NCI-H187 treated with DMSO at 0.1 percent for 48 hours (cell line): ENCODE data around the gene GLA.
A peak's percentile ranks its signal among the peaks of the same experiment; 100 is the strongest.

Experiments used
- DNase-seq: peaks from one replicate; lab custom pipeline; 2025; lab: John Stamatoyannopoulos, UW

GLA gene

GRCh38 chrX:101407748-101408531 lies at the start of gene GLA, which contains the start of gene HNRNPH2:
Gene GLA (minus strand): TSS chrX:101407925. CDS start chrX:101407903, 22 bp downstream.
Gene HNRNPH2 (plus strand): TSS chrX:101408222. CDS start chrX:101411989, 3,767 bp downstream.
- peak; percentile 99 for DNase-seq

GRCh38 chrX:101452056-101452455 lies 44.3 kb upstream of the GLA start:
- DNase-seq = no peak

- no peak for DNase-seq
Observed at GRCh38 chrX:101450961-101451360, 43.2 kb upstream of the GLA start.

GRCh38 chrX:101450085-101450484 lies 42.4 kb upstream of the GLA start:
- DNase-seq = no peak

GRCh38 chrX:101449279-101449678 lies 41.6 kb upstream of the GLA start:
- no peak for DNase-seq

- DNase-seq = no peak
Observed at GRCh38 chrX:101442085-101442484, 34.4 kb upstream of the GLA start.

GRCh38 chrX:101430457-101431078 lies 22.8 kb upstream of the GLA start:
- no peak for DNase-seq

GRCh38 chrX:101429934-101430333 lies 22.2 kb upstream of the GLA start:
- DNase-seq = no peak

- no peak for DNase-seq
Observed at GRCh38 chrX:101427954-101428353, 20.2 kb upstream of the GLA start.

GRCh38 chrX:101419489-101419888 lies 11.8 kb upstream of the GLA start:
- DNase-seq = no peak

- DNase-seq = no peak
Observed at GRCh38 chrX:101417981-101418841, 10.5 kb upstream of the GLA start.

GRCh38 chrX:101417190-101417589 lies 9.5 kb upstream of the GLA start:
- no peak for DNase-seq

GRCh38 chrX:101416691-101417090 lies 9.0 kb upstream of the GLA start:
- DNase-seq = no peak

- DNase-seq = peak; percentile 28
Observed at GRCh38 chrX:101415180-101416145, 7.7 kb upstream of the GLA start.

GRCh38 chrX:101411984-101412383 lies 4.3 kb upstream of the GLA start:
- no peak for DNase-seq

- no peak for DNase-seq
Observed at GRCh38 chrX:101410461-101410860, 2.7 kb upstream of the GLA start.

GRCh38 chrX:101409043-101409442 lies 1.3 kb upstream of the GLA start:
- DNase-seq = no peak

GRCh38 chrX:101408532-101408841 lies 762 bp upstream of the GLA start:
- DNase-seq = no peak

- DNase-seq = no peak
Observed at GRCh38 chrX:101407167-101407747, 468 bp downstream of the GLA start.

- DNase-seq = no peak
Observed at GRCh38 chrX:101399825-101400224, 7.9 kb downstream of the GLA start.

- no peak for DNase-seq
Observed at GRCh38 chrX:101398694-101399093, 9.0 kb downstream of the GLA start.
